Fibroblast of lung (primary cell): ENCODE data around the gene NCKAP5. TPM values are rescaled to one million over a fixed set of nuclear protein-coding genes. Genes with fewer than 3 reads are reported as not detected.

Source experiments
- DNase-seq, 2 donors: peaks; one replicate each; pipeline versions ENCODE4 v3.0.0 to v3.0.0-alpha.2; 2010; ENCODE audit warnings: low read depth in 2 of 2
- H2AFZ ChIP-seq: 2 replicates; pipeline ENCODE4 v1.5.1; 2012; ENCODE audit warnings: low read length, control low read depth, inconsistent platforms
- H3K27ac ChIP-seq: 2 replicates; pipeline ENCODE4 v1.5.1; 2011; ENCODE audit warnings: low read length, control low read depth; ENCODE audit not compliant: insufficient read depth
- H3K27me3 ChIP-seq: 2 replicates; pipeline ENCODE4 v1.5.1; 2011; ENCODE audit warnings: mild to moderate bottlenecking, low read length; ENCODE audit not compliant: control insufficient read depth, insufficient read depth
- H3K36me3 ChIP-seq: 2 replicates; pipeline ENCODE4 v1.5.1; 2011; ENCODE audit warnings: low read length; ENCODE audit not compliant: control insufficient read depth, insufficient read depth
- H3K4me1 ChIP-seq: 2 replicates; pipeline ENCODE4 v1.5.1; 2011; ENCODE audit warnings: low read length; ENCODE audit not compliant: control insufficient read depth, insufficient read depth; ENCODE audit errors: extremely low read depth
- H3K4me2 ChIP-seq: 2 replicates; pipeline ENCODE4 v1.5.1; 2011; ENCODE audit warnings: low read length, control low read depth; ENCODE audit not compliant: insufficient read depth; ENCODE audit errors: extremely low read depth
- H3K4me3 ChIP-seq, 4 experiments: fragments of 200-600 bp in 1 of 4; sonication (generic) in 1 of 4; replicated peaks in 1 of 4; 2 replicates each; pipeline ENCODE4 v1.5.1; 2011 to 2016; ENCODE audit warnings: low read length in 4 of 4, low read depth in 3 of 4, mild to moderate bottlenecking in 3 of 4, control low read depth in 2 of 4, inconsistent platforms in 1 of 4, mixed read lengths in 1 of 4; ENCODE audit not compliant: insufficient read depth in 1 of 4; ENCODE audit errors: control extremely low read depth in 1 of 4
- H3K79me2 ChIP-seq: 2 replicates; pipeline ENCODE4 v1.5.1; 2012; ENCODE audit warnings: mild to moderate bottlenecking, low read length, inconsistent platforms; ENCODE audit not compliant: control insufficient read depth, insufficient read depth
- H3K9ac ChIP-seq: 2 replicates; pipeline ENCODE4 v1.5.1; 2011; ENCODE audit warnings: mild to moderate bottlenecking, low read length, control low read depth; ENCODE audit not compliant: insufficient read depth
- H3K9me3 ChIP-seq: 2 replicates; pipeline ENCODE4 v1.5.1; 2012; ENCODE audit warnings: low read depth, low read length; ENCODE audit not compliant: control insufficient read depth, insufficient read depth
- H4K20me1 ChIP-seq: 2 replicates; pipeline ENCODE4 v1.5.1; 2011; ENCODE audit warnings: low read length; ENCODE audit not compliant: control insufficient read depth, insufficient read depth; ENCODE audit errors: extremely low read depth
- CTCF ChIP-seq, 2 donors: IDR thresholded peaks in 1 of 2; conservative IDR thresholded peaks in 1 of 2; 1 replicate in 1 of 2; 2 replicates in 1 of 2; pipeline ENCODE4 v1.5.1; 2011 to 2012; ENCODE audit warnings: low read length in 2 of 2, control low read depth in 1 of 2, inconsistent platforms in 1 of 2, low read depth in 1 of 2, mild to moderate bottlenecking in 1 of 2
- EZH2 ChIP-seq: IDR thresholded peaks from 2 replicates; pipeline ENCODE4 v1.5.1; 2012; ENCODE audit warnings: low read length, control low read depth, mild to moderate bottlenecking; ENCODE audit errors: missing control alignments
- polyA plus RNA-seq, 2 donors: library from polyadenylated mRNA; depleted of rRNA in 1 of 2; stranded (reverse) in 1 of 2; unstranded in 1 of 2; fragments of >200 nt; gene quantifications; 2 replicates each; pipeline ENCODE4 v1.2.1, GENCODE V29; 2011 to 2012; ENCODE audit warnings: missing spikeins in 1 of 2
- total RNA-seq: library from RNA; depleted of rRNA; stranded (reverse); fragments of >200 nt; gene quantifications from 2 replicates; pipeline ENCODE4 v1.2.1, GENCODE V29; 2014

Gene NCKAP5
- total and polyA plus RNA-seq, 2 donors (not counting 1 experiment from before 2014, with no cell fraction given) = 2.6 to 6.2 TPM

DNA sequence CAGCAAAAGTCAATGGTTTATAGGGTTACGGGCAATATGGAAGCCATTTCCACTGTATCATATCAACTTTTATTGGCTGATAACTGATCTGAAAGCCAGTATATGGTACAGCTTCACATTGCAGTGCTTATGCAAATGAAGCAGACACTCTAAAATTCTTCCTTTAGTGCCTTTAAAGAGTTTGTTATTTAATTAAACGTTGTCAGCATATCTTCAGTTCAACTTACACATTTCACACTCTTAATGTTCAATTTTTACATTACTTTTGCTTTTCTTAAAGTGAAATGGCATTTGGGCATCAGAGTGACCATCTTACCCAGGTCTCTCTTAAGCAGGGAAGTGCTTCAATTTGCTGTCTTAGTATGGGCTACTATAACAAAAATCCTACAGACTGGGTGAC, 420.1 kb downstream of the NCKAP5 start:
- Histone ChIP-seq H3K9me3 (no peaks in the 10 kb centered on the region), H3K4me1 (no peaks in the 10 kb centered on the region), H3K79me2 (no peaks in the 10 kb centered on the region), H2AFZ (no peak overlapping the region), H3K36me3 (no peaks in the 10 kb centered on the region), H4K20me1 (no peaks in the 10 kb centered on the region), H3K4me3 (no peak overlapping the region), H3K27me3 (no peaks in the 10 kb centered on the region), H3K4me2 (no peak overlapping the region), H3K27ac (no peak overlapping the region), H3K9ac (no peak overlapping the region)
- TF ChIP-seq CTCF (conservative IDR thresholded peaks at IDR 0.05 in 1 of 2, IDR thresholded peaks at IDR 0.05 in 1 of 2; ENCODE audit: low read depth in 1 of 2, low read length in 2 of 2) = no peak
- TF ChIP-seq EZH2 = no peak
- DNase-seq = no peak

GRCh38 chr2:133146893-133147292, 421.4 kb downstream of the NCKAP5 start:
- peak in 1 of 2 donors; percentile 25 for DNase-seq

DNA sequence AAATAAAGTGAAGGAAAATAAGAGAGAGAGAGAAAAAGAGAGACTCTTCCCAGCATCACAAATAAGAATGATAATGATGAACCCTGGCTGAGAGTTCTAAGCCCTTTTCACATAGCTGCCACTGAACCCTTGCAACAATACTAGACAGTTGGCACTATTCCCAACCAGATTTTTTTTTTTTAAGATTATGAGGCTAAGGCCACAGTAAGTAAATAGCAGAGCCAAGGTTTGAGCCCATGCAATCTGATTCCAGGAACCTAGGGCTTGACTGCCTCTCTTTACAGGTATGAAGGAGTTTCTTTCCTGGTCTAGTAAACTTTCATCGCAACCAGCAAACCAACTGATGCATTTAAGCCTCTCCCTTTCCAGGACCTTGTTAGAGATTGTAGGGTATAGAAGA, 424.6 kb downstream of the NCKAP5 start:
- Histone ChIP-seq H3K27me3 (no peaks in the 10 kb centered on the region), H4K20me1 (no peaks in the 10 kb centered on the region), H2AFZ (no peak overlapping the region), H3K9me3 (no peaks in the 10 kb centered on the region), H3K4me1 (no peaks in the 10 kb centered on the region), H3K9ac (no peak overlapping the region), H3K79me2 (no peaks in the 10 kb centered on the region), H3K27ac (no peak overlapping the region), H3K4me2 (no peak overlapping the region), H3K4me3 (no peak overlapping the region), H3K36me3 (no peaks in the 10 kb centered on the region)
- no peak for DNase-seq
- TF ChIP-seq CTCF (conservative IDR thresholded peaks at IDR 0.05 in 1 of 2, IDR thresholded peaks at IDR 0.05 in 1 of 2; ENCODE audit: low read depth in 1 of 2, low read length in 2 of 2) (no peak), EZH2 (no peak)

More at GRCh38 chr2:133146893-133147292, 421.4 kb downstream of the NCKAP5 start:
- no peak overlapping the region for H3K27ac ChIP-seq
- no peak overlapping the region for H3K4me2 ChIP-seq
- H4K20me1 ChIP-seq = no peaks in the 10 kb centered on the region
- no peak overlapping the region for H2AFZ ChIP-seq
- TF ChIP-seq CTCF (conservative IDR thresholded peaks at IDR 0.05 in 1 of 2, IDR thresholded peaks at IDR 0.05 in 1 of 2; ENCODE audit: low read depth in 1 of 2, low read length in 2 of 2) (peak in 1 of 2 donors; percentile 8), EZH2 (no peak)
- H3K4me3 ChIP-seq = no peak overlapping the region
- H3K36me3 ChIP-seq = no peaks in the 10 kb centered on the region
- no peaks in the 10 kb centered on the region for H3K4me1 ChIP-seq
- H3K9ac ChIP-seq = no peak overlapping the region
- H3K9me3 ChIP-seq = no peaks in the 10 kb centered on the region
- no peaks in the 10 kb centered on the region for H3K79me2 ChIP-seq
- H3K27me3 ChIP-seq = no peaks in the 10 kb centered on the region
